MM.1S (cell line): ENCODE results near the gene TMEM62.

ENCODE experiments used
- CTCF ChIP-seq: fragments of 300-600 bp; sonication (generic); IDR thresholded peaks from 2 replicates; pipeline ENCODE4 v1.5.1; 2016; ENCODE audit warnings: antibody characterized with exemption, low read length, mixed read lengths
- EZH2 ChIP-seq: fragments of 300-600 bp; sonication (generic); optimal IDR thresholded peaks from 2 replicates; pipeline ENCODE3; 2017; ENCODE audit warnings: low read depth, mild to moderate bottlenecking, antibody characterized with exemption, low read length, mixed read lengths
- EZH2phosphoT487 ChIP-seq: fragments of 300-600 bp; sonication (generic); IDR thresholded peaks from 2 replicates; pipeline ENCODE4 v1.6.1; 2018; ENCODE audit warnings: antibody characterized with exemption, low read length

DNA sequence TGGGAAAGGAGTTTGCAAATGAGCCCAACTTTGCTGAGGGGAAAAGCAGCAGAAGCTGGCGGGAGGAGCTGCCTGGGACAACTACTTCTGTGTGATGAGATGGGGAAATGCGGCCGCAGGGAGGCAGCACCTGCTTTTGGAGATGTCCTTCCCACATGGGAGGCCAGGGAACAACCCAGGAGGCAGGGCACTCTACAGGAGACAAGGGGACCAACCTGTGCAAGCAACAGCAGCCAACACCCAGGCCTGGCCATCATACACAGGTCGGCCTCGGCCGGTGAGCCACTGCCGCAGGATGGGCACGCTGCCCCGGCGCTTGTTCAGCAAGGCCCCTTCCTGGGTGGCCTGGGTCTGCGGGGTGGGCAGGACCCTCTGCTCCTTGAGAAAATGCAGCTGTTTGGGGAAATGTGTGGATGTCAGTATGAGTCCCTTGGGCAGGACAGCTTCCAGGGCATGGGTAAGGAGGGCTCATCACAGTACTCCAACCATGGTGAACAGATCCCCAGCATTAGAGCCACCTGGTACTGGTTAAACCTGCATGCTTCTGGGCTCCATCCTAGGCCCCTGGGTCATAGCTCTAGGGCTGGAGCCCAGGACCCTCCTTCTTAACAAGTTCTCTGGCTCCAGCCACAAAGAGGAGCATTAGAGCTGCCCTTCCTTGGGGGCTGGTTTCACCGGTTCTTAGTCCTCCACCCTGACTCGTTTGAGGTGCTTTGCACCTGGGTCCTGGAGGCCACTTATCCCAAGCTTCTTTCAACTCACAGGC lies 75.9 kb downstream of the TMEM62 start:
- TF ChIP-seq CTCF: no peak
- no peak for TF ChIP-seq EZH2
- TF ChIP-seq EZH2phosphoT487: no peak
